ENCODE data around the gene TMEM86B.

DNA sequence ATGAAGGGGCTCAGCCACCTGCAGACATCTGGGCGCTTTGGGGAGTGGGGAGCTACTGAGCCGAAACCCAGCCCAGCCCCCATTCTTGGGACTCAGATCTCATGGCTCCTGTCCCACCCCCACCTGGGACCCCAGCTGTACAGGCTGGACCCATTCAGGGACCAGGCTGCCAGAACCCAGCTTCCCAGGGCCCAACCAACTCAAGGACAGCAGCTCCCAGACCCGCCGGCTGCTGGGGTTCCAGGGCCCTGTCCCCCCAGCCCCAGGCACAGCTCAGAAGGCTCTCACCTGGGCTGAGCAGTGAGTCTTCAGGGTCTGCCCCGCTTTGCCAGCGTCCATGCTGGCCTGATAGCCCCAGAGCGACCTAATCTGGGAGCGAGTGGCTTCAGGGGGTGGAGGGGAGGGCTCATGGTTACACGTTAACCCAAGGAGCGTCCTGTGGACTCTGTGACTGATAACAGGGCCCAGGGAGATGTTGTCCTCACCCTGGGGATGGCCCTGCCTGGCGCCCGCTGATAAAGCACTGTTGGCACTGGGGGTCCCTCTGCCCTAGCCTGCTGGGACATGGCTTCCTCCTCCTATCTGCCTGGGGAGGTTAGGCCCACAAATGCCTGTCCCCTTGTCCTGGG is at the start of gene TMEM86B:
- TF ChIP-seq TAF1 (IDR thresholded peaks at IDR 0.05; ENCODE audit: low read depth, low read length), result no peak
- no peak for TF ChIP-seq POLR2A (IDR thresholded peaks at IDR 0.05; ENCODE audit: low read depth, low read length)
